Mesenteric fat pad (tissue), 1 donor: ENCODE measurements around the gene ST3GAL4. TPM values are rescaled to one million over a fixed set of nuclear protein-coding genes. Genes with fewer than 3 reads are reported as not detected.
"Not testable (repeated sequence)": the region's sequence is repeated elsewhere in the genome, so short reads cannot be mapped to it uniquely, and the experiment has no call there.

Experiments
- DNase-seq: peaks from one replicate; pipeline ENCODE4 v3.0.0-alpha.2; 2020; ENCODE audit warnings: low spot score
- total RNA-seq: library from RNA; stranded (reverse); fragmentation: NEBNext Ultra II Directional; extraction: Animal tissue kit (Norgen Biotek cat#: 25700); gene quantifications from one replicate; pipeline ENCODE4 v1.2.1, GENCODE V29; 2021
- donor health status: DM: yes; HTN: yes; CAD: no.

The ST3GAL4 gene
- total RNA-seq, 1 donor from 2014 or later, result 65.2 TPM

- DNase-seq, result no peak
Measured at GRCh38 chr11:126345283-126345682, 10.2 kb upstream of the ST3GAL4 start.

DNA sequence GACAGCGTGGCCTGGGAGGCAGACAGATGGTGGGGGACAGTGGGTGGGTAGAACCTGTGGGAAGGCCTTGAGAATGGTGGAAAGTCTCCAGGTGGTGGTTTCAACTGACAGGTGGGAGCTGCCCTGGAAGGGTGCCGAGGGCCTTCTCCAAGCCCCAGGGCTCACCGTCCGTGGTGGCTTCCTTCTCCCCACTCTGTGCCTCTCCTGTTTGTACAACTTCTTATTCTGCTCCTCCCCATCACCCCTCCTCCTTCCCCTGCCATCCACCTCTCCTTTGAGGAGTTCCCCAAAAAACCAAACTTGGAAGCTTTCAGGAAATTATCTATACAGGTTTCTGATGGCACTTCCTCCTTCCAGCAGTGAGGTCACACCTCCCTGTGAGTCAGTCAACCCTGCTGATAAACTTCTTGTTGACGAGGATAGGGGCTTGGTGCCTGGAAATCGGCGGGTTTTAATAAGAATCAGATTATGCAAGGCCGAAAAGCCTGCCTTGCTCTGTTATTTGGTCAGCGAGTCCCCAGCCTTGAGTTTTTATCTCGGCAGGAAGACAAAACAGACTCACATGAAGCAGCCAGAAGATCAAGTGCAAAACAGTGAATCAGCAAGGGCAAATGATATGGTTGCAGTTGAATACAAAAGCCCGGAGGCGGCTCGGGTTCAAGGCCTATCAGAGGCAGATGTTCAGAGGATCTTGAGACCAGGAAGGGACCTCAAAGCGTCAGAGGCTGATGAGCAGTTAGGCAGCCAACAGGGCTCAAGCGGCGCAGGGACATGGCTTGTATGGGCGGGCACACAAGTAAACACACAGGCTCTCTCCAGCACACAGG, 9.5 kb upstream of the ST3GAL4 start:
- DNase-seq, result no peak

DNA sequence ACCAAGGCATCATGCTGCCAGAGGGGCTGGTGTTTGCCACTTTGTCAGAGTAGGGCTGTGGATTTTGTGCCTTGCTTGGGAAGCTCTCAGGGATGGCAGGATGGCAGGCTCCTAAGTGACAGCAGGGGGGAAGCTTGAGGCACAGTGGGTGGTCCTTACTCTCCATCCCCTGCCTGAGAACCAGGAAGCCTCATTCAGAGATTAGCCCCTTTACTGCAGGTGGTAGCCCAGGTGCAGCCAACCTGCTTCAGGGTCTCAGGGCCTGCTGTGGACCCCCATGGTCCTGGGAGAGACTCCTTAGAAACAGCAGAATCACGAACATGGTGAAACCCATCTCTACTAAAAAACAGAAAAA, 8.9 kb upstream of the ST3GAL4 start:
- no peak for DNase-seq

DNA sequence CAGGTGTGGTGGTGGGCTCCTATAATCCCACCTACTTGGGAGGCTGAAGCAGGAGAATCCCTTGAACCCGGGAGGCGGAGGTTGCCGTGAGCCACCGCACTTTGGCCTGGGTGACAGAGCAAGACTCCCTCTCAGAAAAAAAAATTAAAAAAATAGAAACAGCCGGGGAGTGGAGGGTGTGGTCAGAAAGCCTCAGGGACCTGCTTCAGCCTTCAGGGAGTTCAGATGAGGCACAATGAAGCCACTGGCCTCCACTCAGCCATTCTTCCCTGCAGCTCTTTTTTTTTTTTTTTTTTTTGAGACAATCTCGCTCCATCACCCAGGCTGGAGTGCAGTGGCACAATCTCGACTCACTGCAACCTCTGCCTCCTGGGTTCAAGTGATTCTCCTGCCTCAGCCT, 8.5 kb upstream of the ST3GAL4 start:
- DNase-seq, result not testable (repeated sequence)

DNA sequence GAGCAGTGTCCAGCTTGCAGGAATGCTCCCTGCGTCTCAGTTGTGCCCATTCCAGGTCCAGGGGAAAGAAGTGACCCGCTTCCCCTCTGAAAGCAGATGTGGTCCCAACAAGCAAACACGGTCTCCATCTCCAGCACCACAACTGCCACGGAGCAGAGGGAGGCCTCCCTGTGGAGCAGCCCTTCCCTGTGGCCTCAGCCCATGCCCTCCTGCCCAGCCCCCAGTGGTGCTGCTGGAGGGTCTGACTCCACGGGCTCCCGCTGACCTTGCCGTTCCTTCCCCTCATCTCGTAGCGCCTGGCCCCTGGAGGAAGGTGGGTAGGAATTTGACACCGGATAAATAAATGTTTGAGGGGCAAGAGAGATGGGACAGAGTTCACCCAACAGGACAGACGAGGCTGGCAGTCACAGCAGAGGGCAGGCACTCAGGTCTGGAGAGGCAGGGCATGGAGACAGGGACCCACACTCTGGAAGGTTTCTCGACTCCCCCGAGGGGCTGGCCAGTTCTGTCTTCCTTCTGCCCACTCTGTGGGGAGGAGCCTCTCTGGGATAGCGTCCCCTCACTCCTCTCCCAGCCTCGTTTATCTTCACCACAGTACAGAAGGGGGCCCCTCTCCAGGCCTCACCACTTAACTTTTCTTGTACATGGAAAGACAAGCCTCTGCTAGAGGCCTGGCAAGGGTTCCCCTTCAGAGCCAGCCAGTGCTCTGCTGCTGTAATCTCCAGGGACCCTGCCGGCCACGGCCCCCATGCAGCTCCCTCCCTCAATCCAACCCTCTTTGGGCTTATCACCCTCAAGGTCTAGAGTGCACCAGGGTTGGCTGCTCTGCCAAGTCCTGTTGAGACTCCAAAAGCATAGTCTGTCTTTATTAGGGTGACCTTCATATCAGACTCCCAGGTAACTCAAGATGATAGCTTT, 7.5 kb upstream of the ST3GAL4 start:
- DNase-seq, result no peak

DNA sequence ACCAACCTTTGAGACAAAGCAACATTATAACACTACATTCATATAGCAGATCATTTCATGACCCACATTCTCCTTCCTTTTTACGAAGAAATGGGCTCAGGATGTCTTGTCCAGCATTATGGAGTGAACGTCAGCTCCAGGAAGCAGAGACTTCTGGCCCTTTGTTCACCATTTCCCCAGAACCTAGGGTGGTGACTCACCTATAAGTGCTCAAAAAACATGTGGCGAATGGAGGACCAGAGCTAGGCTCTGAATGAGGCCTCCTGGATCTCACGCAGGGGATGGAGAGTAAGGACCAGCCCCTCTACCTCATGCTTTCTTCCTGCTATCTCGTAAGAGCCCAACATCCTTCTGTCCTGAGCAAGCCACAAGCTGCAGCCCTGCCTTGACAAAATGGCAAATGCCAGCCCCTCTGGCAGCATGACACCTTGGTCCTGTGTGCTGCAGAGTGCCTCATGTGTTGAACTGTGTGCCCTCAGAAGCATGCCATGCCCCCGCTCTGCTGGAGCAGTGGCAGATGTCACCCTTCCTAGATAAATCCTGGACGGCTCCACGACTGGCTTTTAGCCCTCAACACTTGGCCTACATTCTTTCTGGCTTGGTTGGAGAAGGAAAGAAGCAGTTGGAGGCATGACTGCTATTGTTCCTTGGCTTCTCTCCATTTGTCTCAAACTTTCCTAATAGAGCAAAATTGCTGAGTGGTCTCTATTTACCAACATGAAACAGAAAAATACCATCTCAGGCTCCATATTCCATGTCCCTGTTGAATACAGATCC, 6.5 kb upstream of the ST3GAL4 start:
- no peak for DNase-seq

GRCh38 chr11:126350836-126351235, 4.7 kb upstream of the ST3GAL4 start:
- no peak for DNase-seq

- no peak for DNase-seq
Measured at GRCh38 chr11:126352163-126352562, 3.3 kb upstream of the ST3GAL4 start.

DNA sequence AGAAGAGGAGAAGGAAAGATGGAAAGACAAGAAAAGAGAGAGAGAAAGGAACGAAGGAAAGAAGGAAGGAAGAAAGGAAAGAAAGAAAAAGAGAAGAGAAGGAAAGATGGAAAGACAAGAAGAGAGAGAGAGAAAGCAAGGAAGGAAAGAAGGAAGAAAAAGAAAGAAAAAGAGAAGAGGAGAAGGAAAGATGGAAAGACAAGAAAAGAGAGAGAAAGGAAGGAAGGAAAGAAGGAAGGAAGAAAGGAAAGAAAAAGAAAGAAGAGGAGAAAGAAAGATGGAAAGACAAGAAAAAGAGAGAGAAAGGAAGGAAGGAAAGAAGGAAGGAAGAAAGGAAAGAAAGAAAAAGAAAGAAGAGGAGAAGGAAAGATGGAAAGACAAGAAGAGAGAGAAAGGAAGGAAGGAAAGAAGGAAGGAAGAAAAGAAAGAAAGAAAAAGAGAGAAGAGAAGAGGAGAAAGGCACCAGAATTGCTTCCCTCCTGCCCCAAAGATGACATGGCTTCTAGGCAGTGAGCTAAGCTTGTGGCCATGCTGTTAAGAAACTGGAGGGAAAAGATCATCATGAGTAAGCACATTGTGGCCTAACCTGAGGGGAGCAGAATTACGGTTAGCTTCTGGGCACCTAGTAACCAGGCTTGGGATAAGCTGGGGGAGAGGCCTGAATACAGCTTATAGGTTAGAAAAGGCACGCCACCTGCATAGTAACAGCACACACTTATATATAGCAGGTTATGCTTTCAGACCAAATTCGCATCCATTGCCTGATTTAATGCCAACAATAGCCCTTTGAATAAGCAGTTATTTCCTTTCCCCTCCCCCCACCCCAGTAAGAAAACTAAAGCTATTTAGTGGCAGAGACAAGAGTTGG, 2.3 kb upstream of the ST3GAL4 start:
- DNase-seq, result no peak

GRCh38 chr11:126354631-126355323, 709 bp upstream of the ST3GAL4 start:
- DNase-seq, result no peak

DNA sequence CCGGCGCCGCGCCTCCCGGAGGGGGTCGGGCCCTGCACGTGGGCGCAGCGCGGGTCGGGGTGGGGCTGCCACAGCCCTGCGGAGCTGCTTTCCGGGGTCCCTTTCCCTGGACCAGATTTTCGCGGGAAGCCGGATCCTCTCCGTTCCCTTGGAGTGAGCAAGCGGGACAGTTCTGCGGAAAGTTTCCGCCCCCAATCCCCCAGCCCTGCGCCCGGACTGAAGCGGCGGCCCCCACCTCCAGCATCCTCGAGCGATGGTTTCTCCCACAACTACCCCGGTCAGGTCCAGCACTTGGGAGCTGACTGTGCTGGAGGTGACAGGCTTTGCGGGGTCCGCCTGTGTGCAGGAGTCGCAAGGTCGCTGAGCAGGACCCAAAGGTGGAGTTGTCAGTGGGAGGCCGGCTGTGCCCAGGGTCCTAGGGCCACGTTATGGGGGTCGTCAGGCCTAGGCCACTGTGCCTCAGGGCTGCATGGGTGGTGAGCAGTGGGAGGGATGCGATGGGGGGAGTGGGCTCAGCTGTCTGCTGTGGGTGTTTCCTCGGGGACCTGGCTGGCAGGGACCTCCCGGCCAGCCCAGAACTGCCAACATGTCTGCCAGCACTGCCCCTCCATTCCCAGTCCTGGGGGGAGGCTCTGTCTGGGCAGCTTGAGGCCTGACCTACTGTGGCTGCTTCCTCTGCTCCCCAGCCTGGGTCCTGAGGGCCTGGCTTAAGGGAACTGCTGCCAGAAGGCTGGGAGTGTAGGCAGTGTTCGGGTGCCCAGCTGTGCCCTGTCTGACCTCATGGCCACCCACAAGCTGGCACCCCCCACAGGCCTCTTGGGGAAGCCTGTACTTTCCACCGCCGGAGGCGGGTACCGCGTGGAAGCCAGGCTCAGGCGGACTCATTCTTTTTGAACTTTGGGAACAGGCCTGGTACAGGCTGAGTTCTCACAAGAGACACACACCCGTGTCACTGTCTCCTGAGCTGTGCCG, 726 bp downstream of the ST3GAL4 start:
- no peak for DNase-seq

GRCh38 chr11:126357055-126357962, 1.8 kb downstream of the ST3GAL4 start:
- DNase-seq, result no peak

GRCh38 chr11:126357969-126358762, 2.7 kb downstream of the ST3GAL4 start:
- DNase-seq, result no peak

- DNase-seq, result no peak
Measured at GRCh38 chr11:126358763-126359160, 3.3 kb downstream of the ST3GAL4 start.

GRCh38 chr11:126359431-126360048, 4.1 kb downstream of the ST3GAL4 start:
- no peak for DNase-seq

- DNase-seq, result no peak
Measured at GRCh38 chr11:126360049-126360446, 4.6 kb downstream of the ST3GAL4 start.
